ENCODE results near the gene MLF1.

The MLF1 gene

GRCh38 chr3:158570999-158571702, at the start of gene MLF1:
MLF1 (plus strand) TSS chr3:158571194; CDS start chr3:158571301, 107 bp downstream.
- H3K4me3 ChIP-seq (ENCODE audit: low read depth, low read length), result peak within 1 kb of the TSS; percentile 74
- TF ChIP-seq CTCF (IDR thresholded peaks at IDR 0.05; ENCODE audit: control insufficient read depth, extremely low read depth, insufficient read depth), result no peak
- peak; percentile 82 for DNase-seq (ENCODE audit: low read depth)

GRCh38 chr3:158522221-158523136, 48.5 kb upstream of the MLF1 start:
- TF ChIP-seq CTCF (IDR thresholded peaks at IDR 0.05; ENCODE audit: control insufficient read depth, extremely low read depth, insufficient read depth), result no peak
- no peak for DNase-seq (ENCODE audit: low read depth)
- H3K4me3 ChIP-seq (ENCODE audit: low read depth, low read length), result no peak overlapping the region

- TF ChIP-seq CTCF (IDR thresholded peaks at IDR 0.05; ENCODE audit: control insufficient read depth, extremely low read depth, insufficient read depth), result no peak
- no peak overlapping the region for H3K4me3 ChIP-seq (ENCODE audit: low read depth, low read length)
- DNase-seq (ENCODE audit: low read depth), result no peak
These were observed 42.8 kb upstream of the MLF1 start for GRCh38 chr3:158528076-158528674.

GRCh38 chr3:158531334-158531733, 39.7 kb upstream of the MLF1 start:
- no peak overlapping the region for H3K4me3 ChIP-seq (ENCODE audit: low read depth, low read length)
- DNase-seq (ENCODE audit: low read depth), result peak; percentile 70
- TF ChIP-seq CTCF (IDR thresholded peaks at IDR 0.05; ENCODE audit: control insufficient read depth, extremely low read depth, insufficient read depth), result no peak

- peak; percentile 50 for DNase-seq (ENCODE audit: low read depth)
- H3K4me3 ChIP-seq (ENCODE audit: low read depth, low read length), result no peak overlapping the region
- peak; percentile 75 for TF ChIP-seq CTCF (IDR thresholded peaks at IDR 0.05; ENCODE audit: control insufficient read depth, extremely low read depth, insufficient read depth)
These were observed 38.8 kb upstream of the MLF1 start for GRCh38 chr3:158532099-158532734.

- no peak for TF ChIP-seq CTCF (IDR thresholded peaks at IDR 0.05; ENCODE audit: control insufficient read depth, extremely low read depth, insufficient read depth)
- no peak for DNase-seq (ENCODE audit: low read depth)
- no peak overlapping the region for H3K4me3 ChIP-seq (ENCODE audit: low read depth, low read length)
These were observed 35.1 kb upstream of the MLF1 start for GRCh38 chr3:158535918-158536317.

All from LNCaP clone FGC (cell line).